OCI-LY7 (cell line): ENCODE measurements around the gene MAGI1. TPM values are rescaled to one million over a fixed set of nuclear protein-coding genes. Genes with fewer than 3 reads are reported as not detected.

Experiments
- BruUV-seq: library from RNA; stranded (reverse); fragments of 400-500 nt; replicated peaks from 2 replicates; lab custom pipeline; 2021; lab: Mats Ljungman, UMichigan
- CTCF ChIA-PET: fragments of 300-600 bp; sonication (Branson Sonifier 250); formaldehyde crosslinking; loops from one replicate; lab custom pipeline; 2022; ENCODE audit warnings: antibody characterized with exemption; ENCODE audit not compliant: unreplicated experiment; lab: Charles Lee
- POLR2A ChIA-PET: fragments of 300-600 bp; sonication (Branson Sonifier 250); formaldehyde crosslinking; loops from one replicate; lab custom pipeline; 2022; ENCODE audit warnings: antibody characterized with exemption; lab: Charles Lee
- DNase-seq: peaks from one replicate; pipeline ENCODE4 v3.0.0-alpha.2; 2015; ENCODE audit warnings: low spot score
- H2AFZ ChIP-seq: fragments of 200-600 bp; sonication (generic), shearing (Covaris generic); 2 replicates; pipeline ENCODE4 v1.6.1; 2014; ENCODE audit warnings: mild to moderate bottlenecking, antibody characterized with exemption, low read length, moderate library complexity
- H3K27ac ChIP-seq: fragments of 200-600 bp; sonication (generic); 2 replicates; pipeline ENCODE4 v1.5.1; 2014; ENCODE audit warnings: mixed run types, low read depth, mild to moderate bottlenecking, moderate library complexity, low read length, inconsistent platforms; ENCODE audit not compliant: poor library complexity, severe bottlenecking
- H3K36me3 ChIP-seq: fragments of 200-600 bp; sonication (generic); 2 replicates; pipeline ENCODE4 v1.6.1; 2014; ENCODE audit warnings: mild to moderate bottlenecking, antibody characterized with exemption, low read length, moderate library complexity, mixed read lengths; ENCODE audit not compliant: insufficient read depth
- H3K4me1 ChIP-seq: fragments of 200-600 bp; sonication (generic); 2 replicates; pipeline ENCODE4 v1.5.1; 2014; ENCODE audit warnings: mild to moderate bottlenecking, low read length; ENCODE audit not compliant: insufficient read depth, poor library complexity, severe bottlenecking
- H3K4me2 ChIP-seq: fragments of 200-600 bp; sonication (generic); 2 replicates; pipeline ENCODE4 v1.6.1; 2014; ENCODE audit warnings: mild to moderate bottlenecking, low read length
- H3K4me3 ChIP-seq: fragments of 200-600 bp; sonication (generic); 2 replicates; pipeline ENCODE4 v1.5.1; 2014; ENCODE audit warnings: mild to moderate bottlenecking, low read depth, low read length; ENCODE audit not compliant: poor library complexity, severe bottlenecking
- H3K79me2 ChIP-seq: fragments of 200-600 bp; sonication (generic); 2 replicates; pipeline ENCODE4 v1.6.1; 2016; ENCODE audit warnings: low read depth, mild to moderate bottlenecking, low read length, moderate library complexity, mixed read lengths; ENCODE audit not compliant: insufficient read depth
- H3K9me2 ChIP-seq: fragments of 200-600 bp; sonication (generic); 2 replicates; pipeline ENCODE4 v1.6.1; 2016; ENCODE audit warnings: mild to moderate bottlenecking, low read length, mixed read lengths; ENCODE audit not compliant: insufficient read depth
- H3K9me3 ChIP-seq: fragments of 200-600 bp; sonication (generic); 2 replicates; pipeline ENCODE4 v1.6.1; 2014; ENCODE audit warnings: mild to moderate bottlenecking, mixed run types, low read length, mixed read lengths
- H4K20me1 ChIP-seq: fragments of 200-600 bp; sonication (generic); 2 replicates; pipeline ENCODE4 v1.6.1; 2014; ENCODE audit warnings: mild to moderate bottlenecking, antibody characterized with exemption, low read length, moderate library complexity, mixed read lengths; ENCODE audit not compliant: insufficient read depth
- CTCF ChIP-seq: fragments of 200-600 bp; sonication (generic); conservative IDR thresholded peaks from 2 replicates; pipeline ENCODE4 v1.5.1; 2014; ENCODE audit warnings: mild to moderate bottlenecking, antibody characterized with exemption, low read length, moderate library complexity, mixed read lengths
- EZH2phosphoT487 ChIP-seq: fragments of 200-600 bp; sonication (generic); IDR thresholded peaks from 2 replicates; pipeline ENCODE4 v1.6.1; 2018; ENCODE audit warnings: low read depth, borderline replicate concordance, mild to moderate bottlenecking, mixed run types, antibody characterized with exemption, low read length, moderate library complexity, mixed read lengths
- intact Hi-C: fragments of 100-400 bp; cut with micrococcal nuclease; formaldehyde crosslinking; loops from one replicate; pipeline ENCODE4 v1.10.0; 2022; ENCODE audit not compliant: unreplicated experiment
- total RNA-seq, 2 experiments: library from RNA; depleted of rRNA in 1 of 2; stranded (reverse); fragments of >200 nt in 1 of 2; shearing (Covaris generic) in 1 of 2; gene quantifications; 2 replicates each; pipeline ENCODE4 v1.2.3, GENCODE V29; 2014 to 2022

Gene MAGI1
- total RNA-seq, 2 experiments from 2014 or later = 0.63 to 2.5 TPM

DNA sequence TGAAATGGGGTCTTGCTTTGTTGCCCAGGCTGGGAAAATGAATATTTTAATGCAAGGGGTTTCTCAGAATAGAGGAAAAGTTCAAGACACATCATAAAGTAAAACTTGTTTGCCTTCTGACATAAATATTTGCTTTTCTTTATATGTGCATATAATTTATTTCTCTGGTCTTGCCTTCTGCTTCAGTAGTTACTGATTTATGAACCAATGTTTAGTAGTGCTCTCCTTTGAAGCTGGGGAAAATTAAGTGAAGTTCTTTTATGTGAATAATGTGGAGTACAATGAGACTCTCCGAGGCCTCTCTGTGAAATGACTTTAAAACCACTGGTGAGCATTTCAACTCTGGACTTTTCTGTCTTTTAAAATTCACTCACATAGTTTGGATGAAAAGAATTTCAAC lies 55.6 kb downstream of the MAGI1 start:
- intact Hi-C loops = no loop called here
- Histone ChIP-seq H3K79me2 (no peaks in the 10 kb centered on the region), H3K36me3 (no peaks in the 10 kb centered on the region), H3K27ac (no peak overlapping the region), H3K9me2 (no peaks in the 10 kb centered on the region), H2AFZ (no peak overlapping the region), H3K9me3 (no peaks in the 10 kb centered on the region), H3K4me3 (no peak overlapping the region), H3K4me1 (no peaks in the 10 kb centered on the region), H3K4me2 (no peak overlapping the region), H4K20me1 (no peaks in the 10 kb centered on the region)
- ChIA-PET CTCF (no interaction called here), POLR2A (no interaction called here)
- TF ChIP-seq EZH2phosphoT487 = no peak
- TF ChIP-seq CTCF = no peak
- no peak for DNase-seq
- no TSS peak for BruUV-seq

DNA sequence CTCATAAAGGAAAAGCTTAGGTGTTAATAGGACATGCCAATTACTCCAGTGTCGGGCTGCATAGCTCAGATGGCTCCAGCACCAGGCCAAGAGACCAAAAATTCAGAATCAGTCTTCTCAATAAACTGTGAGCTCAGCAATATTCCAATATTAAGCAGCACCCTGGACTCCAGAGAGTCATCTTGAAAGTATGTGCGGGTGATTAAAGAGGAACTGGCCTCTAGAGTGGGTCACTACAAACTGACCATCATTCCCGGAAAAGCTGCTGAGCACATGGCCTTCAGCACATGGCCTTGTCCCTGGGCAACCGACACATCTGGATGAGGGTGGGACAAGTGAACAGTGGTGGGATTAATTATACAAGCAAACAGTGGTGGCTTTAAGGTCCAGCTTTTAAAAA lies 59.0 kb downstream of the MAGI1 start:
- H3K9me3 ChIP-seq = no peaks in the 10 kb centered on the region
- H3K79me2 ChIP-seq = no peaks in the 10 kb centered on the region
- no TSS peak for BruUV-seq
- POLR2A ChIA-PET = interaction anchor here (1.3 kb wide), 1 partner anchor 14 kb away, joined by 3 read pairs; no protein-coding TSS in a partner anchor
- H3K4me1 ChIP-seq = no peaks in the 10 kb centered on the region
- intact Hi-C loops = no loop called here
- CTCF ChIA-PET = no interaction called here
- H3K9me2 ChIP-seq = no peaks in the 10 kb centered on the region
- H4K20me1 ChIP-seq = no peaks in the 10 kb centered on the region
- DNase-seq = no peak
- no peak for TF ChIP-seq CTCF
- TF ChIP-seq EZH2phosphoT487 = no peak
- H3K27ac ChIP-seq = no peak overlapping the region
- H3K4me2 ChIP-seq = no peak overlapping the region
- H3K4me3 ChIP-seq = no peak overlapping the region
- H3K36me3 ChIP-seq = no peaks in the 10 kb centered on the region
- no peak overlapping the region for H2AFZ ChIP-seq

DNA sequence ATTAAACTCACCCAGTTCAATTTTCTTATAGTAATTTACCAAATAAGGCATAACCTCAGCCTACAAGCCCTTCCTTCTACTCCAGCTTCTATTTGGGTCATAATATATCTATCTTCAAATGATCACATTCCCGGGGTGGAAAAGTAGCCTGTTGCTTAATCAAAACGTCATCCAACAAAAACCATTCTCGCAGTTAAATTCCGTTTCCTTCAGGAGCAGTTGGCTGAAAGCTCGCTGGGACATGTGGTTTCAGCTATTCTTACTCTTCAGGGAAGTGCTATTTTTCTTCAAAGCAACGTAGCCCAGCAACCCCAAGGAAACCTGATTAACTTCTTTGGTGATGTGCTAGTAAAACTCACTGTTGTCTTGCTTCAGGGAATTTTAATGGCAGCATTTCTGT lies 59.6 kb downstream of the MAGI1 start:
- no peak overlapping the region for H3K4me2 ChIP-seq
- no peak for DNase-seq
- H3K9me2 ChIP-seq = no peaks in the 10 kb centered on the region
- H4K20me1 ChIP-seq = no peaks in the 10 kb centered on the region
- intact Hi-C loops = no loop called here
- ChIA-PET CTCF (no interaction called here), POLR2A (interaction anchor here (1.2 to 1.3 kb wide), 2 partner anchors 14 to 665 kb away, joined by 3 to 4 read pairs; no protein-coding TSS in a partner anchor)
- TF ChIP-seq EZH2phosphoT487 (no peak), CTCF (no peak)
- H3K27ac ChIP-seq = no peak overlapping the region
- no peaks in the 10 kb centered on the region for H3K4me1 ChIP-seq
- H3K36me3 ChIP-seq = no peaks in the 10 kb centered on the region
- no peak overlapping the region for H2AFZ ChIP-seq
- no TSS peak for BruUV-seq
- H3K9me3 ChIP-seq = no peaks in the 10 kb centered on the region
- H3K4me3 ChIP-seq = no peak overlapping the region
- no peaks in the 10 kb centered on the region for H3K79me2 ChIP-seq
